ENCODE results near the gene IQSEC2.

The IQSEC2 gene

DNA sequence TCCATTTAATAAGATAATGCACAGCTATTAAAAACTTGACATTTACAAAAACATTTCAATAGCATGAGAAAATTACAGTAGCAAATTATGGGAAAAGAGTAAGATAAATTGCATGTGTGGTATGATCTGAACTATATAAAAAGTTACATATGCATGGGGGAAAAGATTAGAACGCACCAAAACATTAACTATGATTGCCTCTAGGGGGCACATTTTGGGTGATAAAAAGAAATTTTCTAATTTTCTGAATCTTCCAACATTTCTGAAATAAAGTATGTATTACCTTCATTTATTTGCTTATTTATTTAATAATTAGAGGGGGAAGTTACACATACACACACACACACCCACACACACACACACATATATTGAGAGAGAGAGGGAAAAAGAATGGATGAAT, 36.8 kb downstream of the IQSEC2 start:
- DNase-seq (ENCODE audit: low read depth), result no peak

- DNase-seq (ENCODE audit: low read depth), result no peak
Observed at GRCh38 chrX:53242310-53242709, 39.1 kb downstream of the IQSEC2 start.

DNA sequence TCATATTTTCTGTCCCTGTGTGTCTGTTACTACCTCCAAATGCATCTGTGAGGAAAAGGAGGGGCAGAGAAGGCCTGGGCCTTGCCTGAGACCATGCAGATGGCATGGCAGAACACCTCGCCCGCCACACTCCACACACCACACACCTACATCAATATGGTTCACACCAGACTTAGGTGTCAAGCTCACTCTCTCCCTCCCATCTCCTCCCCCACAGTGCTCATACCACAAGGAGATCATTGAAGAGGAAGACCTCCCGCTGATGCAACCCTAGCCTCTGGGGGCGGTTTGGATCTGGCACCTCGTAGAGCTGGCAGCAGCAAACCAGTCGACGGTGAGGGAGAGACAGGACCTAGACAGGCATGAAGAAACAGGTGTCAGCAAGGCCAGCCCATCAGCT, 39.8 kb downstream of the IQSEC2 start:
- no peak for DNase-seq (ENCODE audit: low read depth)

- DNase-seq (ENCODE audit: low read depth), result no peak
Observed at GRCh38 chrX:53239474-53239873, 41.9 kb downstream of the IQSEC2 start.

GRCh38 chrX:53237056-53237455, 44.3 kb downstream of the IQSEC2 start:
- no peak for DNase-seq (ENCODE audit: low read depth)

GRCh38 chrX:53236025-53236679, 45.2 kb downstream of the IQSEC2 start:
- no peak for DNase-seq (ENCODE audit: low read depth)

GRCh38 chrX:53235566-53235965, 45.8 kb downstream of the IQSEC2 start:
- no peak for DNase-seq (ENCODE audit: low read depth)

DNA sequence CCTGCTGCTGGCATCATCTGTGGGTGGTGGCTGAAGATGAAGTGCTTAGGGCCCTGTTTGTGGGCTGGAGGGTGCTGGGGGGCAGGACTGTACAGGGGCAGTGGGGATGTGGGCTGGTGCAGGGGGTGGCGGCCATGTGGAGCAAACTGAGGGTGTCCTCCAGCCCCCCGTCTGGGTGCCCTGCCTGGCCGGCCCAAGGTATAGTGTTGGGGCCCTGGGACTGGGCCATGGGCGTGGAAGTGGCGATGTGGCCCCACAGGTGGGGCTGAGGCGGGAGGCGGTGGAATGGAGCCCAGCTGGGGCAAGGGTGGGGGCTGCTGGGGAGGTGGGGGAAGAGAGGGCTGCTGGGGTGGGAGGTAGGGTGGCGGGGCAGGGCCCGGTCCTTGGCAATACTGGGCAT, 46.9 kb downstream of the IQSEC2 start:
- DNase-seq (ENCODE audit: low read depth), result no peak

GRCh38 chrX:53233536-53233935, 47.8 kb downstream of the IQSEC2 start:
- no peak for DNase-seq (ENCODE audit: low read depth)

DNA sequence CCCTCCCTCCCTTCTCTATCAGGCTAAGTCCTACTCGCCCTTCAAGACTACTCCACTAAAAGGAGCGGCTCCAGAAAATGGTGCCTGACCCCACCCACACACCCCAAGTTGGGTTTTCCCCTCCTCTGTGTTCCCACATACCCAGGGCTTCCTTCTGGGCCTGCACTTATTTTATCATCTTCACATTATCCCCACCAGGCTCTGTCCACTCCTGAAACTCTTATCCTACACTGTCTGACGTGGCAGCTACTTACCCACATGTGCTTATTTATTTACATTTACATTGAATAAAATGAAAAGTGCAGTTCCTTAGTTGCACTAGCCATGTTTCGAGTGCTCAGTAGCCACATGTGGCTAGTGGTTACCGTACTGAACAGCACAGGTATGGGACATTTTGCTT, 51.3 kb downstream of the IQSEC2 start:
- no peak for DNase-seq (ENCODE audit: low read depth)

DNA sequence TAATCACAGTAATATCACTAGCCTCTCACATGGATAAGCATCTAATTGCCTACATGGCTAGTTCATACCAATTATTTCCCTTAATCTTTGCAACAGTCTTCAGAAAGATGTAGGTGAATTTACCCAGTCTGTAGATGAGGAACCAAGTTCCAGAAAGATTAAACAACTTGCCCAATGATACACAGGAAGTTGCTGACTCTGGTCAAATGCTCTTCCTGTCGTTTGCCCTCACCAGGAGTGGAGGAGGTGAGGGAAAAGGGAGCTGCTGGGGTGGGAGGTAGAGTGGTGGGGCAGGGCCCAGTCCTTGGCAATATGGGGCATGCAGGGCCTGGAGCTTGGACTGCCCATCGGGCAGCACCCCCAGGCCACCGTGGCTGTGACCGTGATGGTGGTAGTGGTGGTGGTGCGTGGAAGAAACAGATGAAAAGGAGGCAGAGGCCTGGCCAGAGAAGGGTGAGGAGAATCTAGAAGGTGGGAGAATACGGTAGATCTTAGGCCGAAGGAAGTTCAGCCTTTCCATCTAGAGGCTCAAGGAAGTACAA, 54.1 kb downstream of the IQSEC2 start:
- DNase-seq (ENCODE audit: low read depth), result no peak

- peak; percentile 77 for DNase-seq (ENCODE audit: low read depth)
Observed at GRCh38 chrX:53224860-53225797, 56.3 kb downstream of the IQSEC2 start, which contains the start of gene KDM5C. Gene KDM5C (minus strand): TSS chrX:53225207. CDS start chrX:53224889, 318 bp downstream.

DNA sequence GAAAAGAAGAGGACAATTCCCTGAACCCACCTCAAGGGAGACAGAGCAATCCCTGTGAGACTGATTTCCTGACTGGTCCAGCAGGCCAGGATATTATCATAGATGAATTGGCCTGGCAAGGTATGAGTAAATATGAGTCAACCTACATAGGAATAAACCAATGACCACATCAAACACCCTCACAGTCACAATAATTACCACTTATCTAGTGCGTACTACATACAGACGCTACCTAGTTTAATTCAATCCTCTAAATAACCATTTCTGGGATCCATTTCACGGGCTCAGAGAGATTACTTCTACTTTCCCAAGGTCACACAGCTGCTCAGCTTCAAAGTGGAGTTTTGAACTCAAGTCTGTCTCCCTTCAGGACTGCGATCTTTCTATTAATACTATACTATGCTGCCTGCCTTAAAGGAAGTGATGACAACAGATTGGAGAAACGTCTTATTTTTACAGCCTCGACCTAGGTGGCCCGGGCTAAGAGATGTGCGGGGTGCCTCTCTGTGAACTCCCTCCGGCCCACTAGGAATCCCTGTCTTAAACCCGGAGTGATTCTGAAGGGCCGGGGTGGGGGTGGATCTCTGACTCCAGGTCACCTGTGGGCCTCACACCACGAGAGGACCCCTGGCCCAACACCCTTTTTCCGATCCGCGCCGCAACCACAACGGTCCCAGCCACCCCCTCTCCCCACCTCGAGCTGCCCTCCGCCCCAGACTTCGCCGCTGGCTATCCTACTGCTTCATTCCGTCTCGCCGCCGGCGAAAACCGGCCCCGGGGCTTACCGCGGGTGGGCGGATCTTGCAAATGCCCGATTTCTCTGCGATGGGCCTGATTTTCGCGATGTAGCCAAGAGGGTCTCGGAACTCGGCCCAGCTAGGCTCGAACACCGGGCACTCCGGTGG, 57.2 kb downstream of the IQSEC2 start:
- DNase-seq (ENCODE audit: low read depth), result peak; percentile 2

- DNase-seq (ENCODE audit: low read depth), result no peak
Observed at GRCh38 chrX:53223068-53223693, 58.2 kb downstream of the IQSEC2 start.
